ENCODE data around the gene SP140. TPM values are rescaled to one million over a fixed set of nuclear protein-coding genes. Genes with fewer than 3 reads are reported as not detected.
"Not testable (repeated sequence)": the region's sequence is repeated elsewhere in the genome, so short reads cannot be mapped to it uniquely, and the experiment has no call there.

SP140 gene
- polyA plus RNA-seq, 1 experiment: 1.5 TPM

DNA sequence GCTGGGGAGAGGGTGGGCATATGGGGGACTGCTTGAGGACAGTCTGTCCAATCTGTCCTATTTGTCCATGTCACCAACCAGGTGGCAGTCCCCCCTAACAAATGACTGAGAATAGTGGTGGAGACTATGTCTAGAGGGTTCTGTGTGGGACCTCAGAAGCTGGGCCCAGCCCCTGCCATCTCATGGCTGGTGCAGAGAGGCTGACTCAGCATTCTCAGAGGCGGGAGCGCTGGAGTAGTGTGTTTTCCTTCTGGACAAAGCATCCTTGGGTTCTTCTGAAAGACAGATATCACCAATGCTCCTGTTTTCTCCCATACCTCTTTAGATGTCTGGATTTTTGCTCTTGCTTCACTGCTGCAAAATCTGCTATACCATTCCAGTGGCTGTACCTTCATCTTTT is 57.4 kb downstream of the SP140 start:
- no peak overlapping the region for H3K4me3 ChIP-seq (ENCODE audit: low read depth, low read length)
- no peak overlapping the region for H3K27ac ChIP-seq (ENCODE audit: low read depth, low read length)
- no peaks in the 10 kb centered on the region for H3K27me3 ChIP-seq (ENCODE audit: control insufficient read depth, insufficient read depth, low read length)
- H3K9me3 ChIP-seq (ENCODE audit: control insufficient read depth, insufficient read depth, low read length): no peaks in the 10 kb centered on the region
- no peak for TF ChIP-seq CTCF (IDR thresholded peaks at IDR 0.05; ENCODE audit: low read depth, low read length)
- DNase-seq (ENCODE audit: low read depth, low spot score): no peak
- ChIA-PET POLR2A (no interaction called here), CTCF (no interaction called here)

GRCh38 chr2:230286048-230286447 is 60.5 kb downstream of the SP140 start:
- no peaks in the 10 kb centered on the region for H3K9me3 ChIP-seq (ENCODE audit: control insufficient read depth, insufficient read depth, low read length)
- H3K4me3 ChIP-seq (ENCODE audit: low read depth, low read length): no peak overlapping the region
- CTCF ChIA-PET: no interaction called here
- POLR2A ChIA-PET: no interaction called here
- no peak overlapping the region for H3K27ac ChIP-seq (ENCODE audit: low read depth, low read length)
- TF ChIP-seq CTCF (IDR thresholded peaks at IDR 0.05; ENCODE audit: low read depth, low read length): no peak
- no peaks in the 10 kb centered on the region for H3K27me3 ChIP-seq (ENCODE audit: control insufficient read depth, insufficient read depth, low read length)
- no peak for DNase-seq (ENCODE audit: low read depth, low spot score)

DNA sequence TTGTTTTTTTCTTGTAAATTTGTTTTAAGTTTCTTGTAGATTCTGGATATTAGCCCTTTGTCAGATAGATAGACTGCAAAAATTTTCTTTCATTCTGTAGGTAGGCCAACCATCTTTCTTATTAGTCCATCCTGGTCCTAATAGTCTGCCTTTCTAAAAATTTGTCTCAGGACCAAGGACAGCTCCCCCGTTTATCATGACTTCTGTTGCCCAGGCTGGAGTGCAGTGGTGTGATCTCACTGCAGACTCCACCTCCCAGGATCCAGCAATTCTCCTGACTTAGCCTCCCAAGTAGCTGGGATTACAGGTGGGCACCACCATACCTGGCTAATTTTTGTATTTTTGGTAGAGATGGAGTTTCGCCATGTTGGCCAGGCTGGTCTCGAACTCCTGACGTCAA is 63.8 kb downstream of the SP140 start:
- H3K9me3 ChIP-seq (ENCODE audit: control insufficient read depth, insufficient read depth, low read length); H3K27ac ChIP-seq (ENCODE audit: low read depth, low read length); CTCF ChIA-PET; H3K27me3 ChIP-seq (ENCODE audit: control insufficient read depth, insufficient read depth, low read length); DNase-seq (ENCODE audit: low read depth, low spot score); H3K4me3 ChIP-seq (ENCODE audit: low read depth, low read length): not testable (repeated sequence)
- POLR2A ChIA-PET: interaction anchor here (0.6 kb wide), 1 partner anchor 129 kb away, joined by 3 read pairs; no protein-coding TSS in a partner anchor

GRCh38 chr2:230295192-230295591 is 69.7 kb downstream of the SP140 start:
- POLR2A ChIA-PET: no interaction called here
- CTCF ChIA-PET: no interaction called here

DNA sequence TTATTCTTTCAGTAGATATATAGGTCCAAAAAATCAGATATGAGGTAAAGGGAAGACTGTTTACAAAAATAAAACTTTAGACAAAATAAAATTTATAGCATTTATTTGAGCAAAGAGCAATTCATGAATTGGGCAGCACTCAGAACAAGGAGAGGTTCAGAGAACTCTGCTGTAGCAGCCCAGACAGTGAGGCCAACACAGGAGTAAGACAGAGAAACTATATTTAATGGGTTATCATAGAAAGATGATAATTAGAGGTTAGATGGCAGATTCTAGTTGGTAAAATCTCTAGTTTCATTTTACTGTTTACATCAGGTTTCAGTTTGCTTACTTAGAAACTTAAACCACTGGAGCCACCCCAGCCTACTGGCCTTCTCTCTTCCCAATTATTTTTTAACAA is 71.4 kb downstream of the SP140 start:
- no peak for TF ChIP-seq CTCF (IDR thresholded peaks at IDR 0.05; ENCODE audit: low read depth, low read length)
- POLR2A ChIA-PET: no interaction called here
- H3K27ac ChIP-seq (ENCODE audit: low read depth, low read length): no peak overlapping the region
- DNase-seq (ENCODE audit: low read depth, low spot score): no peak
- H3K4me3 ChIP-seq (ENCODE audit: low read depth, low read length): no peak overlapping the region
- peaks cover 2% of the 10 kb centered on the region for H3K27me3 ChIP-seq (ENCODE audit: control insufficient read depth, insufficient read depth, low read length)
- CTCF ChIA-PET: no interaction called here
- H3K9me3 ChIP-seq (ENCODE audit: control insufficient read depth, insufficient read depth, low read length): no peaks in the 10 kb centered on the region

More at GRCh38 chr2:230295192-230295591, 69.7 kb downstream of the SP140 start:
- no peak for DNase-seq (ENCODE audit: low read depth, low spot score)
- Histone ChIP-seq H3K4me3 (ENCODE audit: low read depth, low read length) (no peak overlapping the region), H3K9me3 (ENCODE audit: control insufficient read depth, insufficient read depth, low read length) (no peaks in the 10 kb centered on the region), H3K27me3 (ENCODE audit: control insufficient read depth, insufficient read depth, low read length) (no peaks in the 10 kb centered on the region), H3K27ac (ENCODE audit: low read depth, low read length) (no peak overlapping the region)
- no peak for TF ChIP-seq CTCF (IDR thresholded peaks at IDR 0.05; ENCODE audit: low read depth, low read length)

DNA sequence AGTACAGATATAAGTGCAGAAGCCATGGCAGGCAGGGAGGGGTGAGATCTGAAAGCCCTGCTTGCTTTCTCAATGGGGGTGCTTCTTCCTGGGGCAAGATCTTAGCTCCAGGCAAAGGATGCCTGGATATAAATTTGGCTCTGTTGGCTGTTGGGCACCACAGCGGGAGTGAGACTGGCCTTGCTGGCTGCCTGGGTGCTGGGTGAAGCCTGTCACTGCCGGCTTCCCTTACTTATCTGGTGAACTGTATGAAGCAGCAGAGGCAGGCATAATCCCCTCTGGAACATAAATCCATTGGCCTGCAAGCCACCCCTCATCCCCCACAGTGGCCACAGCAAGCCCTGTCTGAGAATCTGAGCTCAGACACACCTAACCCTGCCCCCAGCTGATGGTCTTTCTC is 74.1 kb downstream of the SP140 start:
- Histone ChIP-seq H3K9me3 (ENCODE audit: control insufficient read depth, insufficient read depth, low read length) (no peaks in the 10 kb centered on the region), H3K4me3 (ENCODE audit: low read depth, low read length) (no peak overlapping the region), H3K27ac (ENCODE audit: low read depth, low read length) (no peak overlapping the region), H3K27me3 (ENCODE audit: control insufficient read depth, insufficient read depth, low read length) (peaks cover 2% of the 10 kb centered on the region)
- CTCF ChIA-PET: no interaction called here
- TF ChIP-seq CTCF (IDR thresholded peaks at IDR 0.05; ENCODE audit: low read depth, low read length): no peak
- POLR2A ChIA-PET: no interaction called here
- DNase-seq (ENCODE audit: low read depth, low spot score): no peak

All from AG04450 (cell line).